Right lobe of liver (tissue), 4 donors: ENCODE measurements around the gene RABL2A.
"Not testable (repeated sequence)": the region's sequence is repeated elsewhere in the genome, so short reads cannot be mapped to it uniquely, and the experiment has no call there.

Experiments
- POLR2A ChIP-seq: fragments of 450-650 bp; IDR thresholded peaks from one replicate; pipeline ENCODE4 v1.6.1; 2017; ENCODE audit warnings: antibody characterized with exemption, mild to moderate bottlenecking
- TF ChIP-seq, protein P1 (sequence below), 4 donors: fragments of 200-600 bp in 3 of 4; fragments of 450-650 bp in 1 of 4; IDR thresholded peaks; one replicate each; pipeline versions ENCODE4 v1.5.1 to v1.8.0; 2016 to 2022; ENCODE audit warnings: antibody characterized with exemption in 4 of 4, mild to moderate bottlenecking in 2 of 4
- donor health status: DM: no; HTN: no; CAD: no.
- donor health status: DM: no; HTN: no; CAD: no.
- donor health status: DM: no; HTN: yes; CAD: no.

DNA sequence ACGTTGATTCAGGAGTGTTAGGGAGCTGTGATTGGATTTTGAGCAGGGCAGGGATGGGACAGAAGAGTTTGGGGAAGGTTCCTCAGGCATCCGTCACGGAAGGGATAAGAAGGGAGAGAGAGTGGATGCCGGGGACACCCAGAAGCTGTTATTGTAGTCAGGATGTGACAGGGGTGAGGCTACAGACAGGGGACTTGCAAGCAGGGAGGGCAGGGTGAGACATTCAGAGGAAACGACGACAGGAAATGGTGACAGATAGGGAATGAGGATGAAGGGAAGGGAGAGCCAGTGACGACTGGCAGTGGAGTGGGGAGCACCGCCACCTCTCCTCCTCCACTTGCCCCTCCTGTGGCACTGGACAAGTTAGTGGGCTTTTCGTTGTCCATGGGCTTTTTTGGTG is 35.1 kb upstream of the RABL2A start:
- TF ChIP-seq, protein P1, sequence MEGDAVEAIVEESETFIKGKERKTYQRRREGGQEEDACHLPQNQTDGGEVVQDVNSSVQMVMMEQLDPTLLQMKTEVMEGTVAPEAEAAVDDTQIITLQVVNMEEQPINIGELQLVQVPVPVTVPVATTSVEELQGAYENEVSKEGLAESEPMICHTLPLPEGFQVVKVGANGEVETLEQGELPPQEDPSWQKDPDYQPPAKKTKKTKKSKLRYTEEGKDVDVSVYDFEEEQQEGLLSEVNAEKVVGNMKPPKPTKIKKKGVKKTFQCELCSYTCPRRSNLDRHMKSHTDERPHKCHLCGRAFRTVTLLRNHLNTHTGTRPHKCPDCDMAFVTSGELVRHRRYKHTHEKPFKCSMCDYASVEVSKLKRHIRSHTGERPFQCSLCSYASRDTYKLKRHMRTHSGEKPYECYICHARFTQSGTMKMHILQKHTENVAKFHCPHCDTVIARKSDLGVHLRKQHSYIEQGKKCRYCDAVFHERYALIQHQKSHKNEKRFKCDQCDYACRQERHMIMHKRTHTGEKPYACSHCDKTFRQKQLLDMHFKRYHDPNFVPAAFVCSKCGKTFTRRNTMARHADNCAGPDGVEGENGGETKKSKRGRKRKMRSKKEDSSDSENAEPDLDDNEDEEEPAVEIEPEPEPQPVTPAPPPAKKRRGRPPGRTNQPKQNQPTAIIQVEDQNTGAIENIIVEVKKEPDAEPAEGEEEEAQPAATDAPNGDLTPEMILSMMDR (IDR thresholded peaks at IDR 0.05), result not testable (repeated sequence)
- not testable (repeated sequence) for TF ChIP-seq POLR2A
